Upper lobe of left lung (tissue), 6 donors: ENCODE results near the gene GRK5. TPM values are rescaled to one million over a fixed set of nuclear protein-coding genes. Genes with fewer than 3 reads are reported as not detected.
A peak's percentile ranks its signal among the peaks of the same experiment; 100 is the strongest.

Experiments used
- ATAC-seq, 2 donors: fragments of 200-7000 bp; cut with Tn5 transposase; one replicate each; pipeline ENCODE4 v1.9.1; 2022; ENCODE audit warnings: mild to moderate bottlenecking in 2 of 2, moderate library complexity in 2 of 2; ENCODE audit not compliant: low FRiP score in 2 of 2
- DNase-seq, 2 donors: peaks; one replicate each; pipeline ENCODE4 v3.0.0-alpha.2; 2019 to 2020
- H3K27ac ChIP-seq, 4 donors: fragments of 200-600 bp; sonication (generic); one replicate each; pipeline ENCODE4 v1.5.1; 2016 to 2019
- H3K27me3 ChIP-seq, 4 donors: fragments of 200-600 bp; sonication (generic); one replicate each; pipeline ENCODE4 v1.5.1; 2017 to 2019
- H3K36me3 ChIP-seq, 4 donors: fragments of 200-600 bp; sonication (generic); one replicate each; pipeline ENCODE4 v1.5.1; 2016 to 2019
- H3K4me1 ChIP-seq, 4 donors: fragments of 200-600 bp; sonication (generic); one replicate each; pipeline ENCODE4 v1.5.1; 2018 to 2019
- H3K4me3 ChIP-seq, 4 donors: fragments of 200-600 bp; sonication (generic); one replicate each; pipeline ENCODE4 v1.5.1; 2017 to 2019; ENCODE audit warnings: mild to moderate bottlenecking in 2 of 4, moderate library complexity in 1 of 4
- H3K9me3 ChIP-seq, 4 donors: fragments of 200-600 bp; sonication (generic); one replicate each; pipeline ENCODE4 v1.5.1; 2018 to 2019
- CTCF ChIP-seq, 6 experiments: fragments of 450-650 bp in 4 of 6; fragments of 200-600 bp in 2 of 6; sonication (generic) in 2 of 6; IDR thresholded peaks; one replicate each; pipeline ENCODE4 v1.5.1; 2016 to 2019; ENCODE audit warnings: antibody characterized with exemption in 6 of 6
- EP300 ChIP-seq, 4 donors: sonication (generic); formaldehyde crosslinking; IDR thresholded peaks; one replicate each; pipeline ENCODE4 v1.5.1; 2017; ENCODE audit warnings: antibody characterized with exemption in 4 of 4, control low read depth in 2 of 4
- POLR2A ChIP-seq, 4 donors: fragments of 450-650 bp; IDR thresholded peaks; one replicate each; pipeline ENCODE4 v1.5.1; 2016 to 2017; ENCODE audit warnings: antibody characterized with exemption in 4 of 4, mild to moderate bottlenecking in 2 of 4
- POLR2AphosphoS5 ChIP-seq, 2 donors: sonication (generic); formaldehyde crosslinking; IDR thresholded peaks; one replicate each; pipeline ENCODE4 v1.5.1; 2017; ENCODE audit warnings: antibody characterized with exemption in 2 of 2
- WGBS, 2 donors: methylation state at CpG; one replicate each; pipeline ENCODE4 v1.1.5; 2017 to 2018; 5-methylcytosine and 5-hydroxymethylcytosine counted together
- total RNA-seq, 6 donors: library from RNA; depleted of rRNA in 4 of 6; stranded (reverse); fragments of >200 nt in 4 of 6; gene quantifications; one replicate each; pipeline versions ENCODE4 v1.1.0 to v1.2.1, GENCODE V29; 2016 to 2021
- donor health status: DM: no; HTN: no; CAD: no; lungs with moderate emphysema.
- donor health status: DM: no; HTN: yes; CAD: no; lungs with severe emphysema.

Gene GRK5
- total RNA-seq, 6 donors from 2014 or later, result 38.6 to 80.9 (median 61.1) TPM

- ATAC-seq (no peak), DNase-seq (no peak)
- H3K27me3 ChIP-seq, result no peaks in the 10 kb centered on the region
- no peaks in the 10 kb centered on the region for H3K36me3 ChIP-seq
- peaks cover 0 to 5% (median 4%) of the 10 kb centered on the region in 4 donors for H3K4me1 ChIP-seq
- no peak overlapping the region for H3K27ac ChIP-seq
- TF ChIP-seq POLR2A (IDR thresholded peaks at IDR 0.05) (no peak), EP300 (IDR thresholded peaks at IDR 0.05) (no peak), POLR2AphosphoS5 (IDR thresholded peaks at IDR 0.05) (no peak), CTCF (IDR thresholded peaks at IDR 0.05) (no peak)
- 73 to 80% methylated on average over 9 of the region's 9 CpGs for WGBS, 2 donors
- H3K9me3 ChIP-seq, result no peaks in the 10 kb centered on the region
- H3K4me3 ChIP-seq, result no peak overlapping the region
Observed at GRCh38 chr10:119183664-119184412, 23.5 kb upstream of the GRK5 start.

- DNase-seq (no peak), ATAC-seq (no peak)
- no peak overlapping the region for H3K4me3 ChIP-seq
- 44 to 62% methylated on average over 3 of the region's 3 CpGs for WGBS, 2 donors
- H3K36me3 ChIP-seq, result no peaks in the 10 kb centered on the region
- no peaks in the 10 kb centered on the region for H3K27me3 ChIP-seq
- H3K4me1 ChIP-seq, result no peaks in the 10 kb centered on the region
- H3K9me3 ChIP-seq, result no peaks in the 10 kb centered on the region
- no peak overlapping the region for H3K27ac ChIP-seq
- no peak for TF ChIP-seq POLR2A (IDR thresholded peaks at IDR 0.05)
Observed at GRCh38 chr10:119189811-119190282, 17.5 kb upstream of the GRK5 start.

- ATAC-seq (peak in 1 of 2 donors; percentile 80), DNase-seq (no peak)
- Histone ChIP-seq H3K4me3 (no peak overlapping the region), H3K36me3 (no peaks in the 10 kb centered on the region), H3K9me3 (no peaks in the 10 kb centered on the region), H3K27ac (no peak overlapping the region), H3K4me1 (no peaks in the 10 kb centered on the region), H3K27me3 (no peaks in the 10 kb centered on the region)
- 92 to 96% methylated on average over 4 of the region's 4 CpGs for WGBS, 2 donors
- TF ChIP-seq EP300 (IDR thresholded peaks at IDR 0.05) (no peak), POLR2A (IDR thresholded peaks at IDR 0.05) (no peak), CTCF (IDR thresholded peaks at IDR 0.05) (no peak), POLR2AphosphoS5 (IDR thresholded peaks at IDR 0.05) (no peak)
Observed at GRCh38 chr10:119190353-119190752, 17.0 kb upstream of the GRK5 start.

GRCh38 chr10:119190954-119191785 is 16.2 kb upstream of the GRK5 start:
- 51 to 65% methylated on average over 5 of the region's 5 CpGs for WGBS, 2 donors

More at GRCh38 chr10:119190954-119191785, 16.2 kb upstream of the GRK5 start:
- Histone ChIP-seq H3K9me3 (no peaks in the 10 kb centered on the region), H3K27ac (no peak overlapping the region), H3K4me3 (no peak overlapping the region), H3K27me3 (no peaks in the 10 kb centered on the region), H3K36me3 (no peaks in the 10 kb centered on the region), H3K4me1 (no peaks in the 10 kb centered on the region)
- no peak for TF ChIP-seq POLR2AphosphoS5 (IDR thresholded peaks at IDR 0.05)
- no peak for TF ChIP-seq EP300 (IDR thresholded peaks at IDR 0.05)
- TF ChIP-seq POLR2A (IDR thresholded peaks at IDR 0.05), result no peak
- no peak for TF ChIP-seq CTCF (IDR thresholded peaks at IDR 0.05)
- DNase-seq (no peak), ATAC-seq (no peak)
